SK-N-SH (cell line): ENCODE results near the gene GASK1B. TPM values are rescaled to one million over a fixed set of nuclear protein-coding genes. Genes with fewer than 3 reads are reported as not detected.

Experiments used
- CTCF ChIA-PET: fragments of 300-600, 350-600 bp; formaldehyde crosslinking; extraction: SDS; loops from one replicate; lab custom pipeline; 2021; lab: Yijun Ruan, JAX
- POLR2A ChIA-PET: fragments of 350-600 bp; sonication (Branson Sonifier 250); formaldehyde crosslinking; extraction: SDS; loops from one replicate; lab custom pipeline; 2020; ENCODE audit warnings: antibody characterized with exemption, inconsistent platforms; lab: Yijun Ruan, JAX
- DNase-seq: peaks from one replicate; pipeline ENCODE4 v3.0.0; 2012
- H2AFZ ChIP-seq: fragments of 200-600 bp; sonication (generic); 2 replicates; pipeline ENCODE4 v1.8.1; 2016; ENCODE audit warnings: antibody characterized with exemption, mild to moderate bottlenecking, low read depth
- H3F3A ChIP-seq: fragments of 200-600 bp; sonication (generic); replicated peaks from 2 replicates; pipeline ENCODE3; 2016; ENCODE audit warnings: antibody characterized with exemption, mild to moderate bottlenecking; ENCODE audit not compliant: insufficient read depth
- H3K27ac ChIP-seq, 2 experiments: fragments of 200-500 bp in 1 of 2; fragments of 200-600 bp in 1 of 2; sonication (Bioruptor generic) in 1 of 2; sonication (generic), shearing (Covaris generic) in 1 of 2; 2 replicates each; pipeline versions ENCODE4 v1.5.1 to v1.6.1; 2014 to 2016; ENCODE audit warnings: low read depth in 2 of 2, inconsistent platforms in 1 of 2, low read length in 1 of 2, mild to moderate bottlenecking in 1 of 2, mixed read lengths in 1 of 2
- H3K27me3 ChIP-seq: fragments of 200-600 bp; sonication (generic), shearing (Covaris generic); 2 replicates; pipeline ENCODE4 v1.6.1; 2016; ENCODE audit warnings: mixed run types; ENCODE audit not compliant: insufficient read depth
- H3K36me3 ChIP-seq, 2 experiments: fragments of 200-500 bp in 1 of 2; fragments of 200-600 bp in 1 of 2; sonication (Bioruptor generic) in 1 of 2; sonication (generic) in 1 of 2; replicated peaks in 1 of 2; 2 replicates each; pipeline versions ENCODE3 to v1.5.1; 2014 to 2016; ENCODE audit warnings: low read length in 1 of 2, mild to moderate bottlenecking in 1 of 2; ENCODE audit not compliant: insufficient read depth in 2 of 2, control insufficient read depth in 1 of 2
- H3K4me1 ChIP-seq, 2 experiments: fragments of 200-500 bp in 1 of 2; fragments of 200-600 bp in 1 of 2; sonication (Bioruptor generic) in 1 of 2; sonication (generic), shearing (Covaris generic) in 1 of 2; 2 replicates each; pipeline versions ENCODE4 v1.5.1 to v1.6.1; 2014 to 2016; ENCODE audit warnings: low read depth in 1 of 2, low read length in 1 of 2, mixed run types in 1 of 2; ENCODE audit not compliant: insufficient read depth in 2 of 2, control insufficient read depth in 1 of 2
- H3K4me2 ChIP-seq: fragments of 200-600 bp; sonication (generic), shearing (Covaris generic); 2 replicates; pipeline ENCODE4 v1.6.1; 2017; ENCODE audit warnings: mixed run types
- H3K4me3 ChIP-seq, 2 experiments: fragments of 200-500 bp in 1 of 2; fragments of 200-600 bp in 1 of 2; sonication (Bioruptor generic) in 1 of 2; sonication (generic), shearing (Covaris generic) in 1 of 2; 2 replicates each; pipeline versions ENCODE4 v1.5.1 to v1.8.1; 2014 to 2016; ENCODE audit warnings: low read depth in 2 of 2, inconsistent platforms in 1 of 2, low read length in 1 of 2, mild to moderate bottlenecking in 1 of 2, mixed read lengths in 1 of 2, moderate library complexity in 1 of 2
- H3K79me2 ChIP-seq: fragments of 200-600 bp; sonication (generic); 2 replicates; pipeline ENCODE4 v1.8.1; 2017; ENCODE audit warnings: mild to moderate bottlenecking; ENCODE audit not compliant: insufficient read depth
- H3K9ac ChIP-seq: fragments of 200-600 bp; sonication (generic); 2 replicates; pipeline ENCODE4 v1.6.1; 2017; ENCODE audit warnings: mixed run types
- H3K9me2 ChIP-seq: fragments of 200-600 bp; sonication (generic); 2 replicates; pipeline ENCODE4 v1.6.1; 2017; ENCODE audit warnings: mixed run types
- H3K9me3 ChIP-seq: fragments of 200-600 bp; sonication (generic); 2 replicates; pipeline ENCODE4 v1.6.1; 2017; ENCODE audit warnings: mixed run types, mild to moderate bottlenecking, moderate library complexity
- H4K20me1 ChIP-seq: fragments of 200-600 bp; sonication (generic); 2 replicates; pipeline ENCODE4 v1.6.1; 2017; ENCODE audit warnings: mild to moderate bottlenecking, mixed run types; ENCODE audit not compliant: insufficient read depth
- CTCF ChIP-seq: fragments of 200-600 bp; sonication (generic); IDR thresholded peaks from 2 replicates; pipeline ENCODE4 v1.6.1; 2017; ENCODE audit warnings: antibody characterized with exemption, mild to moderate bottlenecking, moderate library complexity
- GABPA ChIP-seq: IDR thresholded peaks from 2 replicates; pipeline ENCODE4 v1.4.0; 2012; ENCODE audit warnings: low read depth, mild to moderate bottlenecking
- MEF2A ChIP-seq: IDR thresholded peaks from 2 replicates; pipeline ENCODE4 v1.4.0; 2012; ENCODE audit warnings: low read depth, borderline replicate concordance
- PBX3 ChIP-seq: IDR thresholded peaks from 2 replicates; pipeline ENCODE4; 2012
- RAD21 ChIP-seq: IDR thresholded peaks from 2 replicates; pipeline ENCODE4 v1.6.1; 2012; ENCODE audit warnings: mild to moderate bottlenecking, low read length
- REST ChIP-seq: IDR thresholded peaks from 2 replicates; pipeline ENCODE4 v1.6.1; 2012; ENCODE audit warnings: mild to moderate bottlenecking, low read depth, low read length, moderate library complexity
- SMC3 ChIP-seq: IDR thresholded peaks from 2 replicates; pipeline ENCODE4 v1.6.1; 2012; ENCODE audit warnings: low read depth, low read length, improper control_type of control experiment
- TEAD4 ChIP-seq: IDR thresholded peaks from 2 replicates; pipeline ENCODE4 v1.4.0; 2012; ENCODE audit warnings: mild to moderate bottlenecking, borderline replicate concordance; ENCODE audit not compliant: insufficient read depth
- YY1 ChIP-seq: IDR thresholded peaks from 2 replicates; pipeline ENCODE4 v1.4.0; 2012; ENCODE audit warnings: low read depth, mild to moderate bottlenecking
- WGBS: methylation state at CpG from one replicate; pipeline ENCODE4 v1.1.6; 2017; ENCODE audit warnings: low lambda C conversion rate; 5-methylcytosine and 5-hydroxymethylcytosine counted together
- polyA plus RNA-seq, 3 experiments: library from polyadenylated mRNA; depleted of rRNA; stranded (reverse); fragments of >200 nt; gene quantifications; 2 replicates each; pipeline ENCODE4 v1.2.3, GENCODE V29; 2012

Gene GASK1B
- polyA plus RNA-seq, 1 of the 3 experiments (the other 2 are of a cell fraction) = 3.7 TPM

GRCh38 chr4:158195297-158195696 is 22.5 kb upstream of the GASK1B start:
- no peaks in the 10 kb centered on the region for H3K27me3 ChIP-seq
- no peaks in the 10 kb centered on the region for H3F3A ChIP-seq
- no peak for DNase-seq
- no peak overlapping the region for H2AFZ ChIP-seq
- no peaks in the 10 kb centered on the region for H3K36me3 ChIP-seq
- 38% methylated on average over 1 of the region's 1 CpG for WGBS
- no peaks in the 10 kb centered on the region for H3K9me2 ChIP-seq
- no peak overlapping the region for H3K9ac ChIP-seq
- no peaks in the 10 kb centered on the region for H4K20me1 ChIP-seq
- no peak overlapping the region for H3K27ac ChIP-seq
- H3K9me3 ChIP-seq = no peaks in the 10 kb centered on the region
- no peak overlapping the region for H3K4me3 ChIP-seq
- no peak overlapping the region for H3K4me2 ChIP-seq
- POLR2A ChIA-PET = no interaction called here
- CTCF ChIA-PET = interaction anchor here (0.7 to 4.6 kb wide), 3 partner anchors 9 to 23 kb away, joined by 3 to 25 read pairs (median 3); no protein-coding TSS in a partner anchor
- no peaks in the 10 kb centered on the region for H3K79me2 ChIP-seq
- no peaks in the 10 kb centered on the region for H3K4me1 ChIP-seq
- TF ChIP-seq SMC3 (no peak), GABPA (no peak), TEAD4 (no peak), REST (no peak), YY1 (no peak)

GRCh38 chr4:158193171-158193749 is 20.4 kb upstream of the GASK1B start:
- H3K4me2 ChIP-seq = no peak overlapping the region
- no peak overlapping the region for H3K27ac ChIP-seq
- peak; percentile 30 for DNase-seq
- H3K79me2 ChIP-seq = no peaks in the 10 kb centered on the region
- no peaks in the 10 kb centered on the region for H3K27me3 ChIP-seq
- no peaks in the 10 kb centered on the region for H3F3A ChIP-seq
- WGBS = 52% methylated on average over 3 of the region's 3 CpGs
- ChIA-PET CTCF (interaction anchor here (0.6 to 4.6 kb wide), 13 partner anchors 9 to 434 kb away, joined by 3 to 25 read pairs (median 4); no protein-coding TSS in a partner anchor), POLR2A (no interaction called here)
- no peaks in the 10 kb centered on the region for H3K9me2 ChIP-seq
- no peak overlapping the region for H2AFZ ChIP-seq
- no peak overlapping the region for H3K4me3 ChIP-seq
- H4K20me1 ChIP-seq = no peaks in the 10 kb centered on the region
- H3K9me3 ChIP-seq = no peaks in the 10 kb centered on the region
- no peak for TF ChIP-seq MEF2A
- no peak for TF ChIP-seq GABPA
- TF ChIP-seq PBX3 = peak; percentile 54
- TF ChIP-seq SMC3 = peak; percentile 28; the same call in 1 of the 2 replicates
- TF ChIP-seq RAD21 = peak; percentile 49
- no peak for TF ChIP-seq YY1
- peak; percentile 59 for TF ChIP-seq CTCF
- H3K36me3 ChIP-seq = no peaks in the 10 kb centered on the region
- no peak overlapping the region for H3K9ac ChIP-seq
- no peaks in the 10 kb centered on the region for H3K4me1 ChIP-seq
